Ascending aorta (tissue), 2 donors: Measurements from ENCODE around the gene HIVEP2. TPM values are rescaled to one million over a fixed set of nuclear protein-coding genes. Genes with fewer than 3 reads are reported as not detected.

Source experiments
- DNase-seq, 2 donors: peaks; one replicate each; pipeline ENCODE4 v3.0.0-alpha.2; 2019; ENCODE audit warnings: low spot score in 2 of 2
- H3K27ac ChIP-seq, 2 donors: fragments of 200-600 bp; sonication (generic); one replicate each; pipeline ENCODE4 v1.5.1; 2016 to 2017; ENCODE audit warnings: mild to moderate bottlenecking in 1 of 2
- H3K27me3 ChIP-seq: fragments of 200-600 bp; sonication (generic); one replicate; pipeline ENCODE4 v1.5.1; 2017
- H3K36me3 ChIP-seq, 2 donors: fragments of 200-600 bp; sonication (generic); one replicate each; pipeline ENCODE4 v1.5.1; 2016
- H3K4me1 ChIP-seq, 2 donors: fragments of 200-600 bp; sonication (generic); one replicate each; pipeline ENCODE4 v1.5.1; 2016 to 2017; ENCODE audit warnings: mild to moderate bottlenecking in 1 of 2
- H3K4me3 ChIP-seq, 2 donors: fragments of 200-600 bp; sonication (generic); one replicate each; pipeline ENCODE4 v1.5.1; 2016 to 2017; ENCODE audit warnings: mild to moderate bottlenecking in 1 of 2
- H3K9me3 ChIP-seq, 2 donors: fragments of 200-600 bp; sonication (generic); one replicate each; pipeline ENCODE4 v1.5.1; 2016
- CTCF ChIP-seq, 3 experiments: fragments of 200-600 bp in 2 of 3; fragments of 450-650 bp in 1 of 3; sonication (generic) in 2 of 3; IDR thresholded peaks; one replicate each; pipeline ENCODE4 v1.5.1; 2016 to 2019; ENCODE audit warnings: antibody characterized with exemption in 3 of 3, mild to moderate bottlenecking in 1 of 3, moderate library complexity in 1 of 3
- intact Hi-C: fragments of 100-400 bp; cut with DNase I; formaldehyde crosslinking; loops from one replicate; pipeline ENCODE4 v1.15.1; 2023
- total RNA-seq: library from RNA; depleted of rRNA; stranded (reverse); fragments of >200 nt; gene quantifications from one replicate; pipeline ENCODE4 v1.1.0, GENCODE V29; 2016

HIVEP2 gene
- total RNA-seq, 1 donor from 2014 or later = 14.5 TPM

GRCh38 chr6:142850679-142851423, 94.1 kb downstream of the HIVEP2 start:
- Histone ChIP-seq H3K9me3 (no peaks in the 10 kb centered on the region), H3K4me1 (peaks cover 7 to 33% of the 10 kb centered on the region in 2 donors), H3K4me3 (no peak overlapping the region), H3K27ac (peak overlapping the region; percentile 13 to 57), H3K27me3 (no peaks in the 10 kb centered on the region), H3K36me3 (no peaks in the 10 kb centered on the region)
- no peak for DNase-seq
- intact Hi-C loops = no loop called here
- TF ChIP-seq CTCF (IDR thresholded peaks at IDR 0.05) = no peak

DNA sequence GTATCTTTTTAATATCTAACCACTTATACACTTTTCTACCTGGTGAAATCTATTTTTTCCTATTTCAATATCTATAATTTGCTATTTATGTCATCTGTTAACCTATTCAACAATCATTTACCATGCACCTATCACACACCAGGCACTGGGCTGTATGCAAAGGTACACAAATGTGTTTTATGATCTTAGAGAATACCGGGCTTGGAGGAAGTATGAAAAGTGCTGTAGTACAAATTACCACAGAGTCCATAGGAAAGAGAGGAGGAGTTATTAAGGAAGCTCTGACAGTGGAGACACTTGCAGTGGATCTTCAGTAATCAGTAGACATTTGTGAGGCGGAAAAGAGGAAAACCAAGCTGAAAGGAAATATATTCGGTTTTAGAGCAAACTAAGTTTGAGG, 96.0 kb downstream of the HIVEP2 start:
- no peak overlapping the region for H3K4me3 ChIP-seq
- no peaks in the 10 kb centered on the region for H3K36me3 ChIP-seq
- no peak for DNase-seq
- H3K27ac ChIP-seq = no peak overlapping the region
- no peaks in the 10 kb centered on the region for H3K9me3 ChIP-seq
- intact Hi-C loops = no loop called here
- no peaks in the 10 kb centered on the region for H3K27me3 ChIP-seq
- peaks cover 12 to 51% of the 10 kb centered on the region in 2 donors for H3K4me1 ChIP-seq
- no peak for TF ChIP-seq CTCF (IDR thresholded peaks at IDR 0.05)

GRCh38 chr6:142848156-142848555, 96.8 kb downstream of the HIVEP2 start:
- H3K27ac ChIP-seq = peak overlapping the region in 1 of 2 donors; percentile 75
- H3K4me3 ChIP-seq = no peak overlapping the region
- H3K9me3 ChIP-seq = no peaks in the 10 kb centered on the region
- intact Hi-C loops = no loop called here
- DNase-seq = no peak
- peaks cover 12 to 57% of the 10 kb centered on the region in 2 donors for H3K4me1 ChIP-seq
- H3K36me3 ChIP-seq = no peaks in the 10 kb centered on the region
- H3K27me3 ChIP-seq = no peaks in the 10 kb centered on the region
- TF ChIP-seq CTCF (IDR thresholded peaks at IDR 0.05) = no peak

GRCh38 chr6:142846883-142847287, 98.1 kb downstream of the HIVEP2 start:
- intact Hi-C loops = loop anchor here (1.0 to 2.0 kb wide), 2 partner anchors 38 to 97 kb away; no protein-coding TSS in a partner anchor
- no peak for TF ChIP-seq CTCF (IDR thresholded peaks at IDR 0.05)
- peak overlapping the region; percentile 72 to 75 for H3K27ac ChIP-seq
- no peaks in the 10 kb centered on the region for H3K36me3 ChIP-seq
- H3K9me3 ChIP-seq = no peaks in the 10 kb centered on the region
- H3K4me3 ChIP-seq = peak overlapping the region in 1 of 2 donors; percentile 7
- DNase-seq = peak in 1 of 2 donors; percentile 88
- H3K4me1 ChIP-seq = peaks cover 12 to 68% of the 10 kb centered on the region in 2 donors
- H3K27me3 ChIP-seq = no peaks in the 10 kb centered on the region

- Histone ChIP-seq H3K4me3 (peak overlapping the region in 1 of 2 donors; percentile 53), H3K36me3 (no peaks in the 10 kb centered on the region), H3K9me3 (no peaks in the 10 kb centered on the region), H3K27ac (peak overlapping the region; percentile 72 to 75), H3K27me3 (no peaks in the 10 kb centered on the region), H3K4me1 (peaks cover 12 to 71% of the 10 kb centered on the region in 2 donors)
- no peak for DNase-seq
- intact Hi-C loops = loop anchor here (1.0 to 2.0 kb wide), 2 partner anchors 38 to 98 kb away; no protein-coding TSS in a partner anchor
- no peak for TF ChIP-seq CTCF (IDR thresholded peaks at IDR 0.05)
Measured at GRCh38 chr6:142846459-142846831, 98.5 kb downstream of the HIVEP2 start.
